NCI-H146 (cell line): ENCODE measurements around the gene NCR3LG1.
"Not testable (repeated sequence)": the region's sequence is repeated elsewhere in the genome, so short reads cannot be mapped to it uniquely, and the experiment has no call there.

Experiments
- DNase-seq: peaks from one replicate; lab custom pipeline; 2025; lab: John Stamatoyannopoulos, UW

Gene NCR3LG1

GRCh38 chr11:17412488-17413180 is 61.0 kb downstream of the NCR3LG1 start:
- peak; percentile 83 for DNase-seq

- DNase-seq = peak; percentile 91
Observed at GRCh38 chr11:17413414-17414316, 62.1 kb downstream of the NCR3LG1 start.

- peak; percentile 90 for DNase-seq
Observed at GRCh38 chr11:17414317-17414737, 62.7 kb downstream of the NCR3LG1 start.

GRCh38 chr11:17414992-17415391 is 63.4 kb downstream of the NCR3LG1 start:
- DNase-seq = no peak

GRCh38 chr11:17415523-17416104 is 64.0 kb downstream of the NCR3LG1 start:
- DNase-seq = no peak

- no peak for DNase-seq
Observed at GRCh38 chr11:17416492-17416891, 64.9 kb downstream of the NCR3LG1 start.

GRCh38 chr11:17418444-17419081 is 67.0 kb downstream of the NCR3LG1 start:
- DNase-seq = no peak

- DNase-seq = no peak
Observed at GRCh38 chr11:17421781-17422180, 70.2 kb downstream of the NCR3LG1 start.

- no peak for DNase-seq
Observed at GRCh38 chr11:17423533-17424310, 72.1 kb downstream of the NCR3LG1 start.

- not testable (repeated sequence) for DNase-seq
Observed at GRCh38 chr11:17426233-17426632, 74.6 kb downstream of the NCR3LG1 start.
